HEK293 (cell line): Measurements from ENCODE around the gene SART1.

Experiments
- MEIS1 ChIP-seq: sonication (generic); formaldehyde crosslinking; IDR thresholded peaks from 2 replicates; pipeline ENCODE4 v1.8.1; 2022; ENCODE audit warnings: missing genetic modification reagents, mild to moderate bottlenecking, borderline replicate concordance
- PRDM6 ChIP-seq: fragments of 450-650 bp; formaldehyde crosslinking; IDR thresholded peaks from 2 replicates; pipeline ENCODE4 v1.5.1; 2017; ENCODE audit warnings: missing biosample characterization, missing genetic modification characterization
- TCF7L2 ChIP-seq: IDR thresholded peaks from 2 replicates; pipeline ENCODE4 v1.6.1; 2011; ENCODE audit warnings: low read depth, mild to moderate bottlenecking, inconsistent platforms, low read length, moderate library complexity, borderline replicate concordance
- ZBTB26 ChIP-seq: fragments of 450-650 bp; formaldehyde crosslinking; optimal IDR thresholded peaks from 2 replicates; pipeline ENCODE3; 2016; ENCODE audit warnings: missing biosample characterization, mild to moderate bottlenecking, missing genetic modification characterization
- ZFP37 ChIP-seq: fragments of 450-650 bp; formaldehyde crosslinking; IDR thresholded peaks from 2 replicates; pipeline ENCODE4 v1.5.1; 2016; ENCODE audit warnings: missing biosample characterization, missing genetic modification characterization
- ZNF132 ChIP-seq: fragments of 450-650 bp; formaldehyde crosslinking; IDR thresholded peaks from 2 replicates; pipeline ENCODE4 v1.5.1; 2017; ENCODE audit warnings: missing biosample characterization, missing genetic modification characterization, borderline replicate concordance
- ZNF16 ChIP-seq: fragments of 450-650 bp; formaldehyde crosslinking; IDR thresholded peaks from 2 replicates; pipeline ENCODE4 v1.5.1; 2016; ENCODE audit warnings: low read depth, missing biosample characterization, missing genetic modification characterization
- ZNF223 ChIP-seq: fragments of 450-650 bp; formaldehyde crosslinking; IDR thresholded peaks from 2 replicates; pipeline ENCODE4 v1.5.1; 2016; ENCODE audit warnings: missing biosample characterization, missing genetic modification characterization
- ZNF248 ChIP-seq: fragments of 450-650 bp; formaldehyde crosslinking; IDR thresholded peaks from 2 replicates; pipeline ENCODE4 v1.5.1; 2017; ENCODE audit warnings: missing biosample characterization, missing genetic modification characterization
- ZNF266 ChIP-seq: fragments of 450-650 bp; formaldehyde crosslinking; IDR thresholded peaks from 2 replicates; pipeline ENCODE4 v1.5.1; 2016; ENCODE audit warnings: missing biosample characterization, missing genetic modification characterization, low read depth
- ZNF280D ChIP-seq: fragments of 450-650 bp; formaldehyde crosslinking; IDR thresholded peaks from 2 replicates; pipeline ENCODE4 v1.5.1; 2016; ENCODE audit warnings: missing biosample characterization, missing genetic modification characterization
- ZNF341 ChIP-seq: fragments of 450-650 bp; formaldehyde crosslinking; IDR thresholded peaks from 2 replicates; pipeline ENCODE4; 2016; ENCODE audit warnings: low read depth, missing biosample characterization, missing genetic modification characterization
- ZNF394 ChIP-seq: fragments of 450-650 bp; formaldehyde crosslinking; IDR thresholded peaks from 2 replicates; pipeline ENCODE4 v1.5.1; 2016; ENCODE audit warnings: missing biosample characterization, missing genetic modification characterization, mild to moderate bottlenecking, moderate library complexity, borderline replicate concordance
- ZNF416 ChIP-seq: fragments of 450-650 bp; formaldehyde crosslinking; IDR thresholded peaks from 2 replicates; pipeline ENCODE4 v1.5.1; 2016; ENCODE audit warnings: missing biosample characterization, missing genetic modification characterization
- ZNF514 ChIP-seq: fragments of 450-650 bp; formaldehyde crosslinking; IDR thresholded peaks from 2 replicates; pipeline ENCODE4 v1.5.1; 2016; ENCODE audit warnings: missing biosample characterization, missing genetic modification characterization
- ZNF549 ChIP-seq: fragments of 450-650 bp; IDR thresholded peaks from 2 replicates; pipeline ENCODE4 v1.5.1; 2018; ENCODE audit warnings: missing biosample characterization, missing genetic modification characterization, mild to moderate bottlenecking, inconsistent platforms, moderate library complexity
- ZNF580 ChIP-seq: fragments of 450-650 bp; formaldehyde crosslinking; IDR thresholded peaks from 2 replicates; pipeline ENCODE4 v1.5.1; 2016; ENCODE audit warnings: missing biosample characterization, missing genetic modification characterization
- ZNF621 ChIP-seq: fragments of 450-650 bp; formaldehyde crosslinking; IDR thresholded peaks from 2 replicates; pipeline ENCODE4 v1.5.1; 2017; ENCODE audit warnings: missing biosample characterization, missing genetic modification characterization
- ZNF677 ChIP-seq: fragments of 450-650 bp; IDR thresholded peaks from 2 replicates; pipeline ENCODE4 v1.5.0; 2018; ENCODE audit warnings: missing biosample characterization, mild to moderate bottlenecking, missing genetic modification characterization, moderate library complexity
- ZNF76 ChIP-seq: fragments of 450-650 bp; formaldehyde crosslinking; IDR thresholded peaks from 2 replicates; pipeline ENCODE4; 2016; ENCODE audit warnings: low read depth, missing biosample characterization, missing genetic modification characterization, borderline replicate concordance
- ZNF837 ChIP-seq: fragments of 450-650 bp; formaldehyde crosslinking; IDR thresholded peaks from 2 replicates; pipeline ENCODE4 v1.5.1; 2016; ENCODE audit warnings: missing biosample characterization, missing genetic modification characterization
- ZSCAN18 ChIP-seq: fragments of 450-650 bp; formaldehyde crosslinking; IDR thresholded peaks from 2 replicates; pipeline ENCODE4 v1.5.1; 2016; ENCODE audit warnings: missing biosample characterization, missing genetic modification characterization
- ZSCAN23 ChIP-seq: fragments of 450-650 bp; formaldehyde crosslinking; IDR thresholded peaks from 2 replicates; pipeline ENCODE4 v1.5.1; 2016; ENCODE audit warnings: missing biosample characterization, missing genetic modification characterization
- TF ChIP-seq, protein P1 (sequence below): fragments of 450-650 bp; formaldehyde crosslinking; IDR thresholded peaks from 2 replicates; pipeline ENCODE4 v1.5.1; 2016; ENCODE audit warnings: missing biosample characterization, missing genetic modification characterization
- TF ChIP-seq, protein P2 (sequence below): fragments of 450-650 bp; formaldehyde crosslinking; IDR thresholded peaks from 2 replicates; pipeline ENCODE4 v1.5.1; 2016; ENCODE audit warnings: missing biosample characterization, missing genetic modification characterization
- TF ChIP-seq, protein P3 (sequence below): fragments of 450-650 bp; formaldehyde crosslinking; IDR thresholded peaks from 2 replicates; pipeline ENCODE4 v1.5.1; 2017; ENCODE audit warnings: missing biosample characterization, missing genetic modification characterization

The SART1 gene

DNA sequence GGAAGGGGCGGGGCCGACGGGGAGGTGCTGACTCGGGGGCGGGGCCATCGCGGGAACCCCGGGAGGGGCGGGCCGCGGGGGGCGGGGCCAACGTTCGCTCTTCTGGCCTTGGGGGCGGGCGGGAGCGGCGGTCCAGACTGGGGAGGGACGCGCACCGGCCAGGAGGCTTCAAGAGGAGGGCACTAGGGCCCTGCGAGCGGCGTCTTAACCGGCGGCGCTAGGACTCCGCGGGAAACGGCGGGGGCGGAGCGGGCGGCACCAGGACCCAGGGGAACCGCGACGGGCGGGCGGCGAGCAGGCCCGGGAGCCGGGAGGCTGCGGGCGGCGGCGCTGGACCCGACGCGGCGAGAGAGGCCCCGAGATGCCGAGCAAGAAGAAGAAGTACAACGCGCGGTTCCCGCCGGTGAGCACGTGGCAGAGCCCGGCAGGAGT is 42.4 kb upstream of the SART1 start, which contains the start of gene DRAP1 (continued):
- TF ChIP-seq ZNF341 (tag by site-specific recombination) (no peak), ZNF621 (no peak), ZFP37 (tag by site-specific recombination) (no peak), ZNF223 (tag by site-specific recombination) (no peak), ZNF416 (tag by site-specific recombination) (no peak), TCF7L2 (no peak), PRDM6 (tag by site-specific recombination) (no peak), ZNF266 (no peak), ZNF394 (tag by site-specific recombination) (no peak), ZNF677 (tag by site-specific recombination) (peak; percentile 85), ZNF76 (tag by site-specific recombination) (peak; percentile 54; the same call in 1 of the 2 replicates), ZNF549 (tag by site-specific recombination) (no peak; the same call in 1 of the 2 replicates), ZNF16 (tag by site-specific recombination) (no peak), ZNF248 (tag by site-specific recombination) (no peak), ZSCAN23 (tag by site-specific recombination) (no peak), ZNF132 (tag by site-specific recombination) (no peak), ZBTB26 (tag by site-specific recombination) (peak; percentile 67), ZNF514 (tag by site-specific recombination) (no peak), ZNF580 (0 out of 2 replicates have a peak, but pooled peaks have one; percentile 29), ZNF280D (tag by site-specific recombination) (no peak), MEIS1 (no peak), ZNF837 (tag by site-specific recombination) (no peak), ZSCAN18 (tag by site-specific recombination) (0 out of 2 replicates have a peak, but pooled peaks have one; percentile 75)
- TF ChIP-seq, protein P1, sequence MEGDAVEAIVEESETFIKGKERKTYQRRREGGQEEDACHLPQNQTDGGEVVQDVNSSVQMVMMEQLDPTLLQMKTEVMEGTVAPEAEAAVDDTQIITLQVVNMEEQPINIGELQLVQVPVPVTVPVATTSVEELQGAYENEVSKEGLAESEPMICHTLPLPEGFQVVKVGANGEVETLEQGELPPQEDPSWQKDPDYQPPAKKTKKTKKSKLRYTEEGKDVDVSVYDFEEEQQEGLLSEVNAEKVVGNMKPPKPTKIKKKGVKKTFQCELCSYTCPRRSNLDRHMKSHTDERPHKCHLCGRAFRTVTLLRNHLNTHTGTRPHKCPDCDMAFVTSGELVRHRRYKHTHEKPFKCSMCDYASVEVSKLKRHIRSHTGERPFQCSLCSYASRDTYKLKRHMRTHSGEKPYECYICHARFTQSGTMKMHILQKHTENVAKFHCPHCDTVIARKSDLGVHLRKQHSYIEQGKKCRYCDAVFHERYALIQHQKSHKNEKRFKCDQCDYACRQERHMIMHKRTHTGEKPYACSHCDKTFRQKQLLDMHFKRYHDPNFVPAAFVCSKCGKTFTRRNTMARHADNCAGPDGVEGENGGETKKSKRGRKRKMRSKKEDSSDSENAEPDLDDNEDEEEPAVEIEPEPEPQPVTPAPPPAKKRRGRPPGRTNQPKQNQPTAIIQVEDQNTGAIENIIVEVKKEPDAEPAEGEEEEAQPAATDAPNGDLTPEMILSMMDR (tag by site-specific recombination) = no peak
- TF ChIP-seq, protein P2, sequence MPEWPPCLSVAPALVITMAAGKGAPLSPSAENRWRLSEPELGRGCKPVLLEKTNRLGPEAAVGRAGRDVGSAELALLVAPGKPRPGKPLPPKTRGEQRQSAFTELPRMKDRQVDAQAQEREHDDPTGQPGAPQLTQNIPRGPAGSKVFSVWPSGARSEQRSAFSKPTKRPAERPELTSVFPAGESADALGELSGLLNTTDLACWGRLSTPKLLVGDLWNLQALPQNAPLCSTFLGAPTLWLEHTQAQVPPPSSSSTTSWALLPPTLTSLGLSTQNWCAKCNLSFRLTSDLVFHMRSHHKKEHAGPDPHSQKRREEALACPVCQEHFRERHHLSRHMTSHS (tag by site-specific recombination) = 0 out of 2 replicates have a peak, but pooled peaks have one; percentile 35
- TF ChIP-seq, protein P3, sequence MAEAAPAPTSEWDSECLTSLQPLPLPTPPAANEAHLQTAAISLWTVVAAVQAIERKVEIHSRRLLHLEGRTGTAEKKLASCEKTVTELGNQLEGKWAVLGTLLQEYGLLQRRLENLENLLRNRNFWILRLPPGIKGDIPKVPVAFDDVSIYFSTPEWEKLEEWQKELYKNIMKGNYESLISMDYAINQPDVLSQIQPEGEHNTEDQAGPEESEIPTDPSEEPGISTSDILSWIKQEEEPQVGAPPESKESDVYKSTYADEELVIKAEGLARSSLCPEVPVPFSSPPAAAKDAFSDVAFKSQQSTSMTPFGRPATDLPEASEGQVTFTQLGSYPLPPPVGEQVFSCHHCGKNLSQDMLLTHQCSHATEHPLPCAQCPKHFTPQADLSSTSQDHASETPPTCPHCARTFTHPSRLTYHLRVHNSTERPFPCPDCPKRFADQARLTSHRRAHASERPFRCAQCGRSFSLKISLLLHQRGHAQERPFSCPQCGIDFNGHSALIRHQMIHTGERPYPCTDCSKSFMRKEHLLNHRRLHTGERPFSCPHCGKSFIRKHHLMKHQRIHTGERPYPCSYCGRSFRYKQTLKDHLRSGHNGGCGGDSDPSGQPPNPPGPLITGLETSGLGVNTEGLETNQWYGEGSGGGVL (tag by site-specific recombination) = no peak
